Choroid plexus epithelial cell (primary cell): Measurements from ENCODE around the gene TM4SF1.

Experiments
- DNase-seq: peaks from one replicate; pipeline ENCODE4 v3.0.0-alpha.2; 2010; ENCODE audit warnings: low read depth
- H3K4me3 ChIP-seq: 2 replicates; pipeline ENCODE4 v1.5.1; 2011; ENCODE audit warnings: low read depth, mild to moderate bottlenecking, control low read depth, low read length, moderate library complexity
- TF ChIP-seq, protein P1 (sequence below): conservative IDR thresholded peaks from 2 replicates; pipeline ENCODE4 v1.5.1; 2011; ENCODE audit warnings: low read depth, mild to moderate bottlenecking, control low read depth, inconsistent platforms, low read length, moderate library complexity

The TM4SF1 gene, protein sequence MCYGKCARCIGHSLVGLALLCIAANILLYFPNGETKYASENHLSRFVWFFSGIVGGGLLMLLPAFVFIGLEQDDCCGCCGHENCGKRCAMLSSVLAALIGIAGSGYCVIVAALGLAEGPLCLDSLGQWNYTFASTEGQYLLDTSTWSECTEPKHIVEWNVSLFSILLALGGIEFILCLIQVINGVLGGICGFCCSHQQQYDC

DNA sequence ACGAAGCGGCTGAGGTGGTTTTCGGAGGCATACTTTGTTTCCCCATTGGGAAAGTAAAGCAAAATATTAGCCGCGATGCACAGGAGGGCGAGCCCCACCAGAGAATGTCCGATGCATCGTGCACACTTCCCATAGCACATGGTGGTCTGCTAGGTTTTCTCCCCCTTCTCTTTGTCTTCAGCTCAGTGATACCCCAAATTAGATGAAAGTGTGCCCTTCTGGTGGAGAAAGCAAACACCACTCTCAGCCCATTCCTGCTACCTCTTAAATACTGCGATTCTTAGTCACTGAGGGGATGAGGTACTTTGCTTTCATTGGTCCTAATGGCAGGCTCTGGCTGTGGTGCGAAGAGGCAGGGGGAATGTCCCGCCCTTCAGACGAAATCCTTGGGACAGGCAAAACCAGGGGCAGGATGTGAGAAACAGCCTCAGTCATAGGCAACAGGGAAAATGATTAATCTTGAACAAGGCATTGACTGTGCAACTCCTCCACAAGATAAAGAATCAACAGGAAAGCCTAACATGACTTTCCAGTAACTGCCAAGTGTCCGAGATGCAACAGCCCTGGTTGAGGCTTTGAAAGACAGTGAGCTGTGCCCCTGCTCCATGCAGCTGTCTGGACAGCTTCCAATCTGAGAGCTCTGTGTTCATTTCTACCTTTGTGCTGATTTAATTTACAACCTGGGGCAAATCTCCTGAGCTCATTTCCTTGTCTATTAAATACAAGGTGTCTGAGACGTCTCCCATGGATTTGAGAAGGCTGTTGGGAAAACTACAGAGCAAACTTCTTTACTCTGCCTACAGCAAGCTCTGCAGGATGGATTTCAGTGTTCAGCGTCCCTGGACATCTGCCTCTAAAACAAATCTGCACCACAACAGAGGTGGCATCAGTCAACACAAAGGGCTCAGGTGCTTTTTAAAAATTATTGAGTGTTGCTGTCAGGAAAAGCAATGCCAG, at the start of gene TM4SF1:
Gene TM4SF1 (minus strand): TSS at position 242 of the 957 bp plus-strand sequence. CDS start 102 bp downstream, at position 140.
- TF ChIP-seq, protein P1, sequence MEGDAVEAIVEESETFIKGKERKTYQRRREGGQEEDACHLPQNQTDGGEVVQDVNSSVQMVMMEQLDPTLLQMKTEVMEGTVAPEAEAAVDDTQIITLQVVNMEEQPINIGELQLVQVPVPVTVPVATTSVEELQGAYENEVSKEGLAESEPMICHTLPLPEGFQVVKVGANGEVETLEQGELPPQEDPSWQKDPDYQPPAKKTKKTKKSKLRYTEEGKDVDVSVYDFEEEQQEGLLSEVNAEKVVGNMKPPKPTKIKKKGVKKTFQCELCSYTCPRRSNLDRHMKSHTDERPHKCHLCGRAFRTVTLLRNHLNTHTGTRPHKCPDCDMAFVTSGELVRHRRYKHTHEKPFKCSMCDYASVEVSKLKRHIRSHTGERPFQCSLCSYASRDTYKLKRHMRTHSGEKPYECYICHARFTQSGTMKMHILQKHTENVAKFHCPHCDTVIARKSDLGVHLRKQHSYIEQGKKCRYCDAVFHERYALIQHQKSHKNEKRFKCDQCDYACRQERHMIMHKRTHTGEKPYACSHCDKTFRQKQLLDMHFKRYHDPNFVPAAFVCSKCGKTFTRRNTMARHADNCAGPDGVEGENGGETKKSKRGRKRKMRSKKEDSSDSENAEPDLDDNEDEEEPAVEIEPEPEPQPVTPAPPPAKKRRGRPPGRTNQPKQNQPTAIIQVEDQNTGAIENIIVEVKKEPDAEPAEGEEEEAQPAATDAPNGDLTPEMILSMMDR, result peak; percentile 16
- peak; percentile 88 for DNase-seq
- H3K4me3 ChIP-seq, result peak within 1 kb of the TSS; percentile 63

DNA sequence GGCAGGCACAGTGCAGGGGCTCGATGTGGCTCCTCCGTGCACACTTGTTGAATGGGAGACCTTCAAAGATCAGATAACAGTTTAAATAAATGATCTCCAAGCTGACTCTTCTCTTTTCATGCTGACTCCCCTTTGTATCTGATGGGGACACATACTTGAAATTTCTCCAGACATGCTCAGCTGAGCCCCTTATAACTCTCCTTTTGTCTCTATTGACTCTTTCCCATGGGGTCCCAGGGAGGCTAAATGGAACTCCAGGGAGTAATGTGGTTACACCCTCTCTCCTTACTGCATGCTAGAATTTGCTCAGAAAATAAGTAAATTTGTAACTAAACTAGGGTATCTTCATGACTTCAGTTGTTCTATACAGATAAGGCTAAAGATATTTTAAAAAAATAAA, 48.9 kb upstream of the TM4SF1 start:
- TF ChIP-seq, protein P1, result no peak
- DNase-seq, result no peak
- no peak overlapping the region for H3K4me3 ChIP-seq

DNA sequence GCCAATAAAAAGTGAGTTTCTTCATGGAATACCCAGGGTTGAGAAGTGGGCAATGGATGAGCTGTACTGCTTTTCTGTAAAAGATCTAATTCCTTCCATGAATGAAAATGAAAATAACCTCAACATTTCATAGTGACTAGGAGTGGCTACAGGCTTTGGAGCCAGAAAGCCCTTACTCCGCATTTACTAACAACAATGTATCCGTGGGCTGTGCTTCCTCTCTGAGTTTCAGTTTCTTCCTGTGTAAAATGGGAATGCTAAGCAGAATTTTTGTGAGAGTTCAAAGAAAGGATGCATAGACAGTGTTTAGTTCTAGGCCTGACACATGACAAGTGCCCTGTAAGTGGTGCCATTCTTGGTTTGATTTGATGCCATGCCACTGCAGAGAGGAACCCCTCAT, 47.5 kb upstream of the TM4SF1 start:
- TF ChIP-seq, protein P1, result no peak
- DNase-seq, result no peak

DNA sequence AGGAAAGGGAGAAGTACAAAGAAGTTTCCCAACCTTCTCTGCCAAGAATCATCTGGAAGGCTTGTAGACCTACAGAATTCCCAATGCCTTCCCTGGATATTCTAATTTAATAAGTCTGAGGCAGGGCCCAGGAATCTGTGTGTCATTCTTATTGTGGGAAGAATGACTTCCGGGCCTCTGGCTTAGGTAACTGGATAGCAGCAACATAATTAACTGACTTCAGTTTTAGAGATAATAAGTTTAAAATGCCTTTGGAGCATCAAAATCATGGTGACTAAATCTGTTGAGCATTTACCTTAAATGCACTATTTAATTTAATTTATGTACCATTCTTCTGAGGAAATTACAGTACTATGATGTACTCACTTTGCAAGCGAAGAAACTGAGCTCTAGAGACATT, 44.3 kb upstream of the TM4SF1 start:
- no peak overlapping the region for H3K4me3 ChIP-seq
- TF ChIP-seq, protein P1, result no peak
- no peak for DNase-seq

More for the DNA sequence above, 47.5 kb upstream of the TM4SF1 start:
- H3K4me3 ChIP-seq, result no peak overlapping the region

DNA sequence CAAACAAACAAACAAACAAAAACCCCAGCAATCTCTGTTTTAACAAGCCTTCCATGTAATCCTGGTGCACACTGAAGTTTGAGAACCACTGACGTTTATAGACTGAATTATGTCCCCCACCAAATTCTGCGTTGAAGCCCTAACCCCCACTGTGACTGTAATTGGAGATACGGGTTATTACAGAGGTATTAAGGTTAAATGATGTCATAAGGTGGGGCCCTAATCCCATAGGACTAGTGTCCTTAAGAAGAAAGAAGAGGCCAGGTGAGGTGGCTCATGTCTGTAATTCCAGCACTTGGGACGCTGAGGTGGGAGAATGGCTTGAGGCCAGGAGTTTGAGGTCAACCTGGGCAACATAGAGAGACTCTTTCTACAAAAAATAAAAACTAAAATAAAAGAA, 42.4 kb upstream of the TM4SF1 start:
- no peak for DNase-seq
- H3K4me3 ChIP-seq, result no peak overlapping the region
- TF ChIP-seq, protein P1, result no peak

DNA sequence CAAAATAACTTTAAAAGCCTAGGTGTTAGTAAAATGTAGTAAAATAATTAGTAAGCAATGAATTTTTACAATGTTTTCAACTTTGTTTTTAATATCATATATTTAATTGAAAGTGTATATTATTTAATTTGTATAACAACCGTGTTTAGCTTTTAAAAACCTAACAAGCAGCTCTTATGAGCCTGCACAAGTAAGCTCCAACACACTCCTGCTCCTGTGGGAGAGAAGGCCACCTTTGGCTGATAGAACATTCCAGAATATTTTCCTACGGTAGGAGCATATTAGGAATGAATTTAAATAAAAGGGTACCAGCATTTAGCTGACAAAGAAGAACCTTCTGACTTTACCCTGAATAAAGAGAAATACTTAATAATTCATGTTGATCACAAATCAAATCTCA, 40.3 kb upstream of the TM4SF1 start:
- DNase-seq, result no peak
- TF ChIP-seq, protein P1, result no peak
- H3K4me3 ChIP-seq, result no peak overlapping the region
